ENCODE data around the gene ARFIP1. TPM values are rescaled to one million over a fixed set of nuclear protein-coding genes. Genes with fewer than 3 reads are reported as not detected.

Gene ARFIP1
- total RNA-seq, 1 donor from 2014 or later: 41.6 TPM

- no peaks in the 10 kb centered on the region for H3K27me3 Mint-ChIP-seq (ENCODE audit: unreplicated experiment)
- no peaks in the 10 kb centered on the region for H3K4me1 Mint-ChIP-seq (ENCODE audit: unreplicated experiment)
- H3K27ac Mint-ChIP-seq (ENCODE audit: unreplicated experiment): no peak overlapping the region
- peaks cover 27% of the 10 kb centered on the region for H3K36me3 Mint-ChIP-seq (ENCODE audit: low read depth, unreplicated experiment)
- TF ChIP-seq CTCF (IDR thresholded peaks at IDR 0.05; ENCODE audit: unreplicated experiment): no peak
- H3K9me3 Mint-ChIP-seq (ENCODE audit: unreplicated experiment): peaks cover 10% of the 10 kb centered on the region
- no peak for DNase-seq (ENCODE audit: low spot score)
- no peak overlapping the region for H3K4me3 Mint-ChIP-seq (ENCODE audit: unreplicated experiment)
These were observed 141.5 kb downstream of the ARFIP1 start for GRCh38 chr4:152921284-152921683.

- no peak for TF ChIP-seq CTCF (IDR thresholded peaks at IDR 0.05; ENCODE audit: unreplicated experiment)
- DNase-seq (ENCODE audit: low spot score): no peak
- H3K27ac Mint-ChIP-seq (ENCODE audit: unreplicated experiment): no peak overlapping the region
- peaks cover 2% of the 10 kb centered on the region for H3K27me3 Mint-ChIP-seq (ENCODE audit: unreplicated experiment)
- no peaks in the 10 kb centered on the region for H3K9me3 Mint-ChIP-seq (ENCODE audit: unreplicated experiment)
- H3K36me3 Mint-ChIP-seq (ENCODE audit: low read depth, unreplicated experiment): peaks cover 17% of the 10 kb centered on the region
- no peak overlapping the region for H3K4me3 Mint-ChIP-seq (ENCODE audit: unreplicated experiment)
- H3K4me1 Mint-ChIP-seq (ENCODE audit: unreplicated experiment): peaks cover 7% of the 10 kb centered on the region
These were observed 146.1 kb downstream of the ARFIP1 start for GRCh38 chr4:152925851-152926250.

- TF ChIP-seq CTCF (IDR thresholded peaks at IDR 0.05; ENCODE audit: unreplicated experiment): no peak
- no peaks in the 10 kb centered on the region for H3K9me3 Mint-ChIP-seq (ENCODE audit: unreplicated experiment)
- H3K4me1 Mint-ChIP-seq (ENCODE audit: unreplicated experiment): peaks cover 7% of the 10 kb centered on the region
- no peak overlapping the region for H3K27ac Mint-ChIP-seq (ENCODE audit: unreplicated experiment)
- DNase-seq (ENCODE audit: low spot score): no peak
- H3K36me3 Mint-ChIP-seq (ENCODE audit: low read depth, unreplicated experiment): peaks cover 13% of the 10 kb centered on the region
- peaks cover 2% of the 10 kb centered on the region for H3K27me3 Mint-ChIP-seq (ENCODE audit: unreplicated experiment)
- H3K4me3 Mint-ChIP-seq (ENCODE audit: unreplicated experiment): no peak overlapping the region
These were observed 147.2 kb downstream of the ARFIP1 start for GRCh38 chr4:152926959-152927358.

- Mint-ChIP-seq H3K4me3 (ENCODE audit: unreplicated experiment) (no peak overlapping the region), H3K9me3 (ENCODE audit: unreplicated experiment) (no peaks in the 10 kb centered on the region), H3K27me3 (ENCODE audit: unreplicated experiment) (peaks cover 2% of the 10 kb centered on the region), H3K36me3 (ENCODE audit: low read depth, unreplicated experiment) (peaks cover 12% of the 10 kb centered on the region), H3K27ac (ENCODE audit: unreplicated experiment) (no peak overlapping the region), H3K4me1 (ENCODE audit: unreplicated experiment) (peaks cover 7% of the 10 kb centered on the region)
- no peak for TF ChIP-seq CTCF (IDR thresholded peaks at IDR 0.05; ENCODE audit: unreplicated experiment)
- no peak for DNase-seq (ENCODE audit: low spot score)
These were observed 148.0 kb downstream of the ARFIP1 start for GRCh38 chr4:152927737-152928136.

- H3K36me3 Mint-ChIP-seq (ENCODE audit: low read depth, unreplicated experiment): peaks cover 12% of the 10 kb centered on the region
- DNase-seq (ENCODE audit: low spot score): no peak
- H3K27ac Mint-ChIP-seq (ENCODE audit: unreplicated experiment): no peak overlapping the region
- H3K27me3 Mint-ChIP-seq (ENCODE audit: unreplicated experiment): peaks cover 2% of the 10 kb centered on the region
- no peaks in the 10 kb centered on the region for H3K9me3 Mint-ChIP-seq (ENCODE audit: unreplicated experiment)
- no peak for TF ChIP-seq CTCF (IDR thresholded peaks at IDR 0.05; ENCODE audit: unreplicated experiment)
- H3K4me1 Mint-ChIP-seq (ENCODE audit: unreplicated experiment): peaks cover 7% of the 10 kb centered on the region
- no peak overlapping the region for H3K4me3 Mint-ChIP-seq (ENCODE audit: unreplicated experiment)
These were observed 148.5 kb downstream of the ARFIP1 start for GRCh38 chr4:152928286-152928685.
